DOHH2 (cell line): ENCODE data around the gene LRRC1.

Experiments
- H3F3A ChIP-seq: fragments of 200-600 bp; sonication (generic), shearing (Covaris generic); 2 replicates; pipeline ENCODE4 v1.6.0; 2016; ENCODE audit warnings: antibody characterized with exemption, mild to moderate bottlenecking; ENCODE audit not compliant: control insufficient read depth, insufficient read depth
- H3K27ac ChIP-seq: fragments of 200-600 bp; sonication (generic); 2 replicates; pipeline ENCODE4 v1.5.1; 2014; ENCODE audit warnings: low read depth, mild to moderate bottlenecking, low read length, moderate library complexity
- H3K27me3 ChIP-seq: fragments of 200-600 bp; sonication (generic); 2 replicates; pipeline ENCODE4 v1.6.1; 2014; ENCODE audit warnings: mild to moderate bottlenecking, low read length, mixed read lengths; ENCODE audit not compliant: control insufficient read depth
- H3K36me3 ChIP-seq: fragments of 200-600 bp; sonication (generic); 2 replicates; pipeline ENCODE4 v1.6.1; 2014; ENCODE audit warnings: mild to moderate bottlenecking, low read length, moderate library complexity, mixed read lengths; ENCODE audit not compliant: control insufficient read depth
- H3K4me1 ChIP-seq: fragments of 200-600 bp; sonication (generic); 2 replicates; pipeline ENCODE4 v1.6.1; 2014; ENCODE audit warnings: mild to moderate bottlenecking, low read length, mixed read lengths; ENCODE audit not compliant: control insufficient read depth
- H3K4me2 ChIP-seq: fragments of 200-600 bp; sonication (generic); 2 replicates; pipeline ENCODE4 v1.6.0; 2014; ENCODE audit warnings: mild to moderate bottlenecking, low read length, moderate library complexity
- H3K4me3 ChIP-seq: fragments of 200-600 bp; sonication (generic); 2 replicates; pipeline ENCODE4 v1.5.1; 2014; ENCODE audit warnings: mild to moderate bottlenecking, low read length, mixed read lengths
- H3K79me2 ChIP-seq: fragments of 200-600 bp; sonication (generic); 2 replicates; pipeline ENCODE4 v1.6.1; 2014; ENCODE audit warnings: mild to moderate bottlenecking, low read length, mixed read lengths; ENCODE audit not compliant: control insufficient read depth
- H3K9me2 ChIP-seq: fragments of 200-600 bp; sonication (generic); replicated peaks from 2 replicates; pipeline ENCODE4 v1.6.1; 2014; ENCODE audit warnings: mild to moderate bottlenecking, low read length, mixed read lengths; ENCODE audit not compliant: control insufficient read depth
- H3K9me3 ChIP-seq: fragments of 200-600 bp; sonication (generic); 2 replicates; pipeline ENCODE4 v1.6.1; 2014; ENCODE audit warnings: antibody characterized with exemption, low read length, mixed read lengths; ENCODE audit not compliant: control insufficient read depth, insufficient read depth
- H4K20me1 ChIP-seq: fragments of 200-600 bp; sonication (generic); 2 replicates; pipeline ENCODE4 v1.6.0; 2014; ENCODE audit warnings: low read depth, mild to moderate bottlenecking, antibody characterized with exemption, low read length, moderate library complexity; ENCODE audit not compliant: control insufficient read depth, insufficient read depth
- CTCF ChIP-seq: fragments of 200-600 bp; sonication (generic); IDR thresholded peaks from one replicate; pipeline ENCODE4 v1.5.1; 2014; ENCODE audit warnings: antibody characterized with exemption, mild to moderate bottlenecking, low read depth, low read length; ENCODE audit not compliant: poor library complexity, severe bottlenecking
- EZH2phosphoT487 ChIP-seq: fragments of 200-600 bp; sonication (generic); IDR thresholded peaks from 2 replicates; pipeline ENCODE4 v1.6.1; 2017; ENCODE audit warnings: borderline replicate concordance, mild to moderate bottlenecking, antibody characterized with exemption, low read length, moderate library complexity, mixed read lengths

Gene LRRC1

GRCh38 chr6:53873922-53874321, 79.1 kb downstream of the LRRC1 start:
- TF ChIP-seq CTCF, result no peak
- TF ChIP-seq EZH2phosphoT487, result no peak
- H3K79me2 ChIP-seq, result no peaks in the 10 kb centered on the region

DNA sequence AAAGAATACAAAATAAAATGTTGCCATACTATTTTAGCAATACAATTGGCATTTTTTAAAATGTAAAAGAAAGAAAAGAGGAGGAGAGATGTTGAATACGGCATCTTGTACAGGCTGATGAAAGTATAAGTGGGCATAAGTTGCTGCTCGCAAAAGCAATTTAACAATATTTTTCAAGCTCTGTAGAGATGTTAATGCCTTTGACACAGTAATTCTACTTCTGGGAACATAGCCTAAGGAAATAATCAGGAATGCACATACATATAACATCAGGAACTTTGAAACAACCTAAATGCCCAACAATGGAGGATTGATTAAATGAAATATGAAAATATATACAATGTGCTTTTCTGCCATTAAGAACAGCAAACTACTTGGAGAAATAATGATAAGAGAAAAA, 80.2 kb downstream of the LRRC1 start:
- Histone ChIP-seq H3K4me1 (no peaks in the 10 kb centered on the region), H3K9me3 (no peaks in the 10 kb centered on the region; the same call in 1 of the 2 replicates), H3K27ac (no peak overlapping the region), H4K20me1 (no peaks in the 10 kb centered on the region), H3K79me2 (no peaks in the 10 kb centered on the region), H3K27me3 (no peaks in the 10 kb centered on the region), H3K4me3 (no peak overlapping the region), H3K36me3 (no peaks in the 10 kb centered on the region), H3F3A (no peaks in the 10 kb centered on the region), H3K4me2 (no peak overlapping the region), H3K9me2 (no peaks in the 10 kb centered on the region)
- TF ChIP-seq CTCF, result no peak
- no peak for TF ChIP-seq EZH2phosphoT487

More at GRCh38 chr6:53873922-53874321, 79.1 kb downstream of the LRRC1 start:
- no peaks in the 10 kb centered on the region for H3K27me3 ChIP-seq
- no peaks in the 10 kb centered on the region for H3K9me2 ChIP-seq
- no peaks in the 10 kb centered on the region for H3K4me1 ChIP-seq
- no peak overlapping the region for H3K27ac ChIP-seq
- H3K4me3 ChIP-seq, result no peak overlapping the region
- no peaks in the 10 kb centered on the region for H3F3A ChIP-seq
- no peak overlapping the region for H3K4me2 ChIP-seq
- no peaks in the 10 kb centered on the region; the same call in 1 of the 2 replicates for H3K9me3 ChIP-seq
- H3K36me3 ChIP-seq, result no peaks in the 10 kb centered on the region
- no peaks in the 10 kb centered on the region for H4K20me1 ChIP-seq

GRCh38 chr6:53877151-53877550, 82.3 kb downstream of the LRRC1 start:
- no peaks in the 10 kb centered on the region for H3K79me2 ChIP-seq
- no peak overlapping the region for H3K4me2 ChIP-seq
- H3K27me3 ChIP-seq, result no peaks in the 10 kb centered on the region
- TF ChIP-seq EZH2phosphoT487, result no peak
- TF ChIP-seq CTCF, result no peak
- no peaks in the 10 kb centered on the region for H3K9me2 ChIP-seq
- no peaks in the 10 kb centered on the region for H3K4me1 ChIP-seq
- H4K20me1 ChIP-seq, result no peaks in the 10 kb centered on the region
- no peaks in the 10 kb centered on the region for H3K36me3 ChIP-seq
- H3K9me3 ChIP-seq, result no peaks in the 10 kb centered on the region
- no peak overlapping the region for H3K4me3 ChIP-seq
- H3K27ac ChIP-seq, result no peak overlapping the region
- no peaks in the 10 kb centered on the region for H3F3A ChIP-seq
